Measurements from ENCODE around the gene ADAM12. TPM values are rescaled to one million over a fixed set of nuclear protein-coding genes. Genes with fewer than 3 reads are reported as not detected.
A peak's percentile ranks its signal among the peaks of the same experiment; 100 is the strongest.

The ADAM12 gene
- total RNA-seq, 1 donor from 2014 or later = 41.7 TPM

- no peak overlapping the region for H3K4me3 Mint-ChIP-seq (ENCODE audit: unreplicated experiment)
- peak; percentile 73 for DNase-seq (ENCODE audit: extremely low spot score, unreplicated experiment)
- no peaks in the 10 kb centered on the region for H3K27me3 Mint-ChIP-seq (ENCODE audit: unreplicated experiment)
- TF ChIP-seq CTCF (IDR thresholded peaks at IDR 0.05) = no peak
- no peak overlapping the region for H3K27ac Mint-ChIP-seq (ENCODE audit: unreplicated experiment)
- H3K36me3 Mint-ChIP-seq (ENCODE audit: unreplicated experiment) = no peaks in the 10 kb centered on the region
- H3K9me3 Mint-ChIP-seq (ENCODE audit: unreplicated experiment) = no peaks in the 10 kb centered on the region
- H3K4me1 Mint-ChIP-seq (ENCODE audit: unreplicated experiment) = peaks cover 16% of the 10 kb centered on the region
Measured at GRCh38 chr10:126235979-126236851, 152.1 kb downstream of the ADAM12 start.

- H3K36me3 Mint-ChIP-seq (ENCODE audit: unreplicated experiment) = no peaks in the 10 kb centered on the region
- H3K9me3 Mint-ChIP-seq (ENCODE audit: unreplicated experiment) = no peaks in the 10 kb centered on the region
- peaks cover 12% of the 10 kb centered on the region for H3K4me1 Mint-ChIP-seq (ENCODE audit: unreplicated experiment)
- no peak overlapping the region for H3K4me3 Mint-ChIP-seq (ENCODE audit: unreplicated experiment)
- peak; percentile 81 for DNase-seq (ENCODE audit: extremely low spot score, unreplicated experiment)
- H3K27ac Mint-ChIP-seq (ENCODE audit: unreplicated experiment) = no peak overlapping the region
- H3K27me3 Mint-ChIP-seq (ENCODE audit: unreplicated experiment) = no peaks in the 10 kb centered on the region
- no peak for TF ChIP-seq CTCF (IDR thresholded peaks at IDR 0.05)
Measured at GRCh38 chr10:126235091-126235978, 152.9 kb downstream of the ADAM12 start.

- H3K9me3 Mint-ChIP-seq (ENCODE audit: unreplicated experiment) = no peaks in the 10 kb centered on the region
- peaks cover 14% of the 10 kb centered on the region for H3K4me1 Mint-ChIP-seq (ENCODE audit: unreplicated experiment)
- TF ChIP-seq CTCF (IDR thresholded peaks at IDR 0.05) = no peak
- H3K27ac Mint-ChIP-seq (ENCODE audit: unreplicated experiment) = no peak overlapping the region
- H3K27me3 Mint-ChIP-seq (ENCODE audit: unreplicated experiment) = no peaks in the 10 kb centered on the region
- no peaks in the 10 kb centered on the region for H3K36me3 Mint-ChIP-seq (ENCODE audit: unreplicated experiment)
- no peak overlapping the region for H3K4me3 Mint-ChIP-seq (ENCODE audit: unreplicated experiment)
- DNase-seq (ENCODE audit: extremely low spot score, unreplicated experiment) = peak; percentile 25
Measured at GRCh38 chr10:126234630-126235029, 153.6 kb downstream of the ADAM12 start.

- Mint-ChIP-seq H3K27ac (ENCODE audit: unreplicated experiment) (peak overlapping the region; percentile 36), H3K4me3 (ENCODE audit: unreplicated experiment) (no peak overlapping the region), H3K36me3 (ENCODE audit: unreplicated experiment) (no peaks in the 10 kb centered on the region), H3K27me3 (ENCODE audit: unreplicated experiment) (no peaks in the 10 kb centered on the region), H3K4me1 (ENCODE audit: unreplicated experiment) (peaks cover 23% of the 10 kb centered on the region), H3K9me3 (ENCODE audit: unreplicated experiment) (no peaks in the 10 kb centered on the region)
- DNase-seq (ENCODE audit: extremely low spot score, unreplicated experiment) = peak; percentile 64
- no peak for TF ChIP-seq CTCF (IDR thresholded peaks at IDR 0.05)
Measured at GRCh38 chr10:126233182-126234148, 154.8 kb downstream of the ADAM12 start.

Data from osteocyte (in vitro differentiated cells).